GM12878 (cell line): Measurements from ENCODE around the gene ZBED2. TPM values are rescaled to one million over a fixed set of nuclear protein-coding genes. Genes with fewer than 3 reads are reported as not detected.
A peak's percentile ranks its signal among the peaks of the same experiment; 100 is the strongest.

Source experiments
- ATF7 ChIP-seq: fragments of 450-650 bp; IDR thresholded peaks from 2 replicates; pipeline ENCODE4 v1.6.1; 2016; ENCODE audit warnings: low read depth, mild to moderate bottlenecking
- CEBPB ChIP-seq, 2 experiments: fragments of 150-350 bp in 1 of 2; IDR thresholded peaks; 2 replicates each; pipeline ENCODE4 v1.6.1; 2012 to 2014; ENCODE audit warnings: low read depth in 2 of 2, low read length in 2 of 2, borderline replicate concordance in 1 of 2, inconsistent platforms in 1 of 2
- FOS ChIP-seq: IDR thresholded peaks from 3 replicates; pipeline ENCODE4 v1.6.1; 2011; ENCODE audit warnings: borderline replicate concordance; ENCODE audit not compliant: insufficient read length; ENCODE audit errors: extremely low read depth
- FOXM1 ChIP-seq: IDR thresholded peaks from 2 replicates; pipeline ENCODE4 v1.6.1; 2012; ENCODE audit warnings: low read depth, mild to moderate bottlenecking, inconsistent platforms, low read length, moderate library complexity
- GABPA ChIP-seq: IDR thresholded peaks from 2 replicates; pipeline ENCODE4 v1.6.1; 2014; ENCODE audit warnings: antibody characterized with exemption, low read depth, mild to moderate bottlenecking, inconsistent platforms
- JUND ChIP-seq: IDR thresholded peaks from 2 replicates; pipeline ENCODE4 v1.6.1; 2012; ENCODE audit warnings: low read depth, mild to moderate bottlenecking, low read length, improper control_type of control experiment, moderate library complexity
- MTA3 ChIP-seq: IDR thresholded peaks from 2 replicates; pipeline ENCODE4 v1.6.1; 2012; ENCODE audit warnings: low read length, inconsistent platforms, borderline replicate concordance
- NBN ChIP-seq: fragments of 450-650 bp; IDR thresholded peaks from 2 replicates; pipeline ENCODE4 v1.6.1; 2016
- NR2F1 ChIP-seq: fragments of 450-650 bp; conservative IDR thresholded peaks from 2 replicates; pipeline ENCODE4 v1.6.1; 2017; ENCODE audit warnings: mild to moderate bottlenecking
- POU2F2 ChIP-seq: IDR thresholded peaks from 3 replicates; pipeline ENCODE4 v1.6.1; 2011; ENCODE audit warnings: low read depth, mild to moderate bottlenecking, low read length, borderline replicate concordance
- RELA ChIP-seq: fragments of 450-650 bp; IDR thresholded peaks from 2 replicates; pipeline ENCODE4 v1.8.0; 2014; ENCODE audit warnings: borderline replicate concordance; ENCODE audit not compliant: partially characterized antibody
- SIX5 ChIP-seq: IDR thresholded peaks from 2 replicates; pipeline ENCODE4 v1.6.1; 2011; ENCODE audit warnings: mild to moderate bottlenecking, low read depth, low read length, moderate library complexity; ENCODE audit not compliant: severe bottlenecking
- SMAD5 ChIP-seq: IDR thresholded peaks from 2 replicates; pipeline ENCODE4 v1.6.1; 2016; ENCODE audit warnings: antibody characterized with exemption, low read depth
- STAT3 ChIP-seq: IDR thresholded peaks from 2 replicates; pipeline ENCODE4 v1.6.1; 2011; ENCODE audit warnings: low read depth, low read length, improper control_type of control experiment
- TCF3 ChIP-seq: IDR thresholded peaks from 2 replicates; pipeline ENCODE4 v1.6.1; 2012; ENCODE audit warnings: low read depth, mild to moderate bottlenecking, low read length, borderline replicate concordance; ENCODE audit not compliant: insufficient read depth
- ZNF24 ChIP-seq: fragments of 450-650 bp; IDR thresholded peaks from 2 replicates; pipeline ENCODE4 v1.6.1; 2017; ENCODE audit warnings: antibody characterized with exemption, mild to moderate bottlenecking
- polyA plus RNA-seq, 11 experiments: library from polyadenylated mRNA; depleted of rRNA in 4 of 11; unstranded in 6 of 11; stranded (reverse) in 5 of 11; fragments of >200 nt; fragmentation: Nextera tagmentation in 4 of 11; fragmentation: Illumina TruSeq in 1 of 11; extraction: Ambion mirVana in 4 of 11; extraction: Trizol in 1 of 11; gene quantifications; 1 replicate in 1 of 11; 2 replicates in 10 of 11; pipeline versions ENCODE4 v1.2.1 to v1.2.3, GENCODE V29; 2011 to 2016; ENCODE audit warnings: inconsistent platforms in 2 of 11, missing spikeins in 2 of 11, low read depth in 1 of 11
- total RNA-seq, 4 experiments: library from RNA; depleted of rRNA in 3 of 4; stranded (reverse); fragments of >200 nt in 3 of 4; fragmentation: Illumina TruSeq in 1 of 4; extraction: Trizol in 1 of 4; gene quantifications; 2 replicates each; pipeline versions ENCODE4 v1.2.1 to v1.2.3, GENCODE V29; 2013 to 2021
- TF ChIP-seq, protein P1 (sequence below): fragments of 450-650 bp; IDR thresholded peaks from 2 replicates; pipeline ENCODE4 v1.6.1; 2017; ENCODE audit warnings: mild to moderate bottlenecking, low read depth, inconsistent platforms; ENCODE audit not compliant: poor library complexity, severe bottlenecking
- TF ChIP-seq, protein P2 (sequence below): IDR thresholded peaks from 2 replicates; pipeline ENCODE4 v1.6.1; 2012; ENCODE audit warnings: low read length, inconsistent platforms
- TF ChIP-seq, protein P3 (sequence below): IDR thresholded peaks from 2 replicates; pipeline ENCODE4 v1.6.1; 2011; ENCODE audit warnings: low read depth, low read length, improper control_type of control experiment, borderline replicate concordance
- TF ChIP-seq, protein P4 (sequence below): fragments of 450-650 bp; IDR thresholded peaks from 2 replicates; pipeline ENCODE4 v1.6.1; 2014; ENCODE audit warnings: mild to moderate bottlenecking
- TF ChIP-seq, protein P5 (sequence below): fragments of 450-650 bp; formaldehyde crosslinking; IDR thresholded peaks from 2 replicates; pipeline ENCODE4 v1.5.0; 2022; ENCODE audit warnings: mild to moderate bottlenecking, missing genetic modification characterization

The ZBED2 gene
- total and polyA plus RNA-seq, 10 of the 15 experiments (the other 5 are each of a cell fraction or from before 2014, with no cell fraction given), result 0.02 to 0.24 (median 0.08) TPM; not detected in 3

DNA sequence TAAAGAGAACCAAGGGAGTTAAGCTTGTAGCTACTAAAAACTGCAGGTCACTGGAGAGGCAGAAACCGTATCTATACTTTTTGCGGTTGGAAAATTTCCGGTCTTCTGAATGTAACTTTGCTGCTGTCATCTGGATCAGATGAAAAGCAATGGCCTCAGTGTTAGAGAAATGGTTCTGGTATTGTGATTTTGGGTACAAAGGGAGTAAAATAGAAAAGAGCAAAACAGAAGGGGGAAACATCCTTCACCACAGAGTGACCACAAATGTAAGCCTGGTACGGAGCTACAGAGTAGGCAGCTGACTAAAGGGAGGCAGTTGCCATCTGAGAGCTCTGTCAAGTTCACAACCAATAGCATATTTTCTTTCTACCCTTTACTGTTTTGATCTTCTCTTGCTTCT, 47.5 kb downstream of the ZBED2 start (continued):
- TF ChIP-seq, protein P1, sequence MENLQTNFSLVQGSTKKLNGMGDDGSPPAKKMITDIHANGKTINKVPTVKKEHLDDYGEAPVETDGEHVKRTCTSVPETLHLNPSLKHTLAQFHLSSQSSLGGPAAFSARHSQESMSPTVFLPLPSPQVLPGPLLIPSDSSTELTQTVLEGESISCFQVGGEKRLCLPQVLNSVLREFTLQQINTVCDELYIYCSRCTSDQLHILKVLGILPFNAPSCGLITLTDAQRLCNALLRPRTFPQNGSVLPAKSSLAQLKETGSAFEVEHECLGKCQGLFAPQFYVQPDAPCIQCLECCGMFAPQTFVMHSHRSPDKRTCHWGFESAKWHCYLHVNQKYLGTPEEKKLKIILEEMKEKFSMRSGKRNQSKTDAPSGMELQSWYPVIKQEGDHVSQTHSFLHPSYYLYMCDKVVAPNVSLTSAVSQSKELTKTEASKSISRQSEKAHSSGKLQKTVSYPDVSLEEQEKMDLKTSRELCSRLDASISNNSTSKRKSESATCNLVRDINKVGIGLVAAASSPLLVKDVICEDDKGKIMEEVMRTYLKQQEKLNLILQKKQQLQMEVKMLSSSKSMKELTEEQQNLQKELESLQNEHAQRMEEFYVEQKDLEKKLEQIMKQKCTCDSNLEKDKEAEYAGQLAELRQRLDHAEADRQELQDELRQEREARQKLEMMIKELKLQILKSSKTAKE, result no peak
- TF ChIP-seq SMAD5 (no peak), MTA3 (no peak), FOS (no peak), GABPA (0 out of 2 replicates have a peak, but pooled peaks have one; percentile 8), JUND (no peak), ATF7 (no peak), NR2F1 (0 out of 2 replicates have a peak, but pooled peaks have one; percentile 18), CEBPB (IDR thresholded peaks at IDR 0.05; ENCODE audit: borderline replicate concordance in 1 of 2, low read depth in 2 of 2, low read length in 2 of 2) (no peak), STAT3 (no peak), NBN (peak; percentile 23; the same call in 1 of the 2 replicates), ZNF24 (no peak), POU2F2 (no peak), TCF3 (no peak), RELA (no peak), SIX5 (no peak), FOXM1 (no peak)
- TF ChIP-seq, protein P2, sequence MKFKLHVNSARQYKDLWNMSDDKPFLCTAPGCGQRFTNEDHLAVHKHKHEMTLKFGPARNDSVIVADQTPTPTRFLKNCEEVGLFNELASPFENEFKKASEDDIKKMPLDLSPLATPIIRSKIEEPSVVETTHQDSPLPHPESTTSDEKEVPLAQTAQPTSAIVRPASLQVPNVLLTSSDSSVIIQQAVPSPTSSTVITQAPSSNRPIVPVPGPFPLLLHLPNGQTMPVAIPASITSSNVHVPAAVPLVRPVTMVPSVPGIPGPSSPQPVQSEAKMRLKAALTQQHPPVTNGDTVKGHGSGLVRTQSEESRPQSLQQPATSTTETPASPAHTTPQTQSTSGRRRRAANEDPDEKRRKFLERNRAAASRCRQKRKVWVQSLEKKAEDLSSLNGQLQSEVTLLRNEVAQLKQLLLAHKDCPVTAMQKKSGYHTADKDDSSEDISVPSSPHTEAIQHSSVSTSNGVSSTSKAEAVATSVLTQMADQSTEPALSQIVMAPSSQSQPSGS, result no peak
- TF ChIP-seq, protein P3, sequence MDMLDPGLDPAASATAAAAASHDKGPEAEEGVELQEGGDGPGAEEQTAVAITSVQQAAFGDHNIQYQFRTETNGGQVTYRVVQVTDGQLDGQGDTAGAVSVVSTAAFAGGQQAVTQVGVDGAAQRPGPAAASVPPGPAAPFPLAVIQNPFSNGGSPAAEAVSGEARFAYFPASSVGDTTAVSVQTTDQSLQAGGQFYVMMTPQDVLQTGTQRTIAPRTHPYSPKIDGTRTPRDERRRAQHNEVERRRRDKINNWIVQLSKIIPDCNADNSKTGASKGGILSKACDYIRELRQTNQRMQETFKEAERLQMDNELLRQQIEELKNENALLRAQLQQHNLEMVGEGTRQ, result no peak
- TF ChIP-seq, protein P4, sequence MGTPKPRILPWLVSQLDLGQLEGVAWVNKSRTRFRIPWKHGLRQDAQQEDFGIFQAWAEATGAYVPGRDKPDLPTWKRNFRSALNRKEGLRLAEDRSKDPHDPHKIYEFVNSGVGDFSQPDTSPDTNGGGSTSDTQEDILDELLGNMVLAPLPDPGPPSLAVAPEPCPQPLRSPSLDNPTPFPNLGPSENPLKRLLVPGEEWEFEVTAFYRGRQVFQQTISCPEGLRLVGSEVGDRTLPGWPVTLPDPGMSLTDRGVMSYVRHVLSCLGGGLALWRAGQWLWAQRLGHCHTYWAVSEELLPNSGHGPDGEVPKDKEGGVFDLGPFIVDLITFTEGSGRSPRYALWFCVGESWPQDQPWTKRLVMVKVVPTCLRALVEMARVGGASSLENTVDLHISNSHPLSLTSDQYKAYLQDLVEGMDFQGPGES, result no peak
- TF ChIP-seq, protein P5, sequence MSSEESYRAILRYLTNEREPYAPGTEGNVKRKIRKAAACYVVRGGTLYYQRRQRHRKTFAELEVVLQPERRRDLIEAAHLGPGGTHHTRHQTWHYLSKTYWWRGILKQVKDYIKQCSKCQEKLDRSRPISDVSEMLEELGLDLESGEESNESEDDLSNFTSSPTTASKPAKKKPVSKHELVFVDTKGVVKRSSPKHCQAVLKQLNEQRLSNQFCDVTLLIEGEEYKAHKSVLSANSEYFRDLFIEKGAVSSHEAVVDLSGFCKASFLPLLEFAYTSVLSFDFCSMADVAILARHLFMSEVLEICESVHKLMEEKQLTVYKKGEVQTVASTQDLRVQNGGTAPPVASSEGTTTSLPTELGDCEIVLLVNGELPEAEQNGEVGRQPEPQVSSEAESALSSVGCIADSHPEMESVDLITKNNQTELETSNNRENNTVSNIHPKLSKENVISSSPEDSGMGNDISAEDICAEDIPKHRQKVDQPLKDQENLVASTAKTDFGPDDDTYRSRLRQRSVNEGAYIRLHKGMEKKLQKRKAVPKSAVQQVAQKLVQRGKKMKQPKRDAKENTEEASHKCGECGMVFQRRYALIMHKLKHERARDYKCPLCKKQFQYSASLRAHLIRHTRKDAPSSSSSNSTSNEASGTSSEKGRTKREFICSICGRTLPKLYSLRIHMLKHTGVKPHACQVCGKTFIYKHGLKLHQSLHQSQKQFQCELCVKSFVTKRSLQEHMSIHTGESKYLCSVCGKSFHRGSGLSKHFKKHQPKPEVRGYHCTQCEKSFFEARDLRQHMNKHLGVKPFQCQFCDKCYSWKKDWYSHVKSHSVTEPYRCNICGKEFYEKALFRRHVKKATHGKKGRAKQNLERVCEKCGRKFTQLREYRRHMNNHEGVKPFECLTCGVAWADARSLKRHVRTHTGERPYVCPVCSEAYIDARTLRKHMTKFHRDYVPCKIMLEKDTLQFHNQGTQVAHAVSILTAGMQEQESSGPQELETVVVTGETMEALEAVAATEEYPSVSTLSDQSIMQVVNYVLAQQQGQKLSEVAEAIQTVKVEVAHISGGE (CRISPR knock-in tag), result no peak
